Effector memory CD4-positive, alpha-beta T cell (primary cell): ENCODE results near the gene SIN3B.

Source experiments
- DNase-seq, 3 donors: peaks; one replicate each; pipeline ENCODE4 v3.0.0-alpha.2; 2020
- H3K27ac ChIP-seq: 2 replicates; pipeline ENCODE4 v1.7.0; 2013; ENCODE audit warnings: mild to moderate bottlenecking, low read length, moderate library complexity; ENCODE audit not compliant: insufficient read depth, poor library complexity, severe bottlenecking
- H3K27me3 ChIP-seq: replicated peaks from 2 replicates; pipeline ENCODE4 v1.7.0; 2013; ENCODE audit warnings: mild to moderate bottlenecking, low read length; ENCODE audit not compliant: insufficient read depth, control insufficient read depth, poor library complexity, severe bottlenecking
- H3K36me3 ChIP-seq: 2 replicates; pipeline ENCODE4 v1.7.0; 2013; ENCODE audit warnings: mild to moderate bottlenecking, low read length, moderate library complexity; ENCODE audit not compliant: control insufficient read depth, insufficient read depth
- H3K4me1 ChIP-seq: 2 replicates; pipeline ENCODE4 v1.7.0; 2013; ENCODE audit warnings: low read length, mild to moderate bottlenecking; ENCODE audit not compliant: control insufficient read depth, insufficient read depth, poor library complexity, severe bottlenecking
- H3K4me3 ChIP-seq: 2 replicates; pipeline ENCODE4 v1.7.0; 2013; ENCODE audit warnings: low read length, low read depth, mild to moderate bottlenecking; ENCODE audit not compliant: insufficient read depth, poor library complexity, severe bottlenecking
- H3K9me3 ChIP-seq: 2 replicates; pipeline ENCODE4 v1.7.0; 2013; ENCODE audit warnings: mild to moderate bottlenecking, low read length, moderate library complexity; ENCODE audit not compliant: control insufficient read depth

Gene SIN3B

DNA sequence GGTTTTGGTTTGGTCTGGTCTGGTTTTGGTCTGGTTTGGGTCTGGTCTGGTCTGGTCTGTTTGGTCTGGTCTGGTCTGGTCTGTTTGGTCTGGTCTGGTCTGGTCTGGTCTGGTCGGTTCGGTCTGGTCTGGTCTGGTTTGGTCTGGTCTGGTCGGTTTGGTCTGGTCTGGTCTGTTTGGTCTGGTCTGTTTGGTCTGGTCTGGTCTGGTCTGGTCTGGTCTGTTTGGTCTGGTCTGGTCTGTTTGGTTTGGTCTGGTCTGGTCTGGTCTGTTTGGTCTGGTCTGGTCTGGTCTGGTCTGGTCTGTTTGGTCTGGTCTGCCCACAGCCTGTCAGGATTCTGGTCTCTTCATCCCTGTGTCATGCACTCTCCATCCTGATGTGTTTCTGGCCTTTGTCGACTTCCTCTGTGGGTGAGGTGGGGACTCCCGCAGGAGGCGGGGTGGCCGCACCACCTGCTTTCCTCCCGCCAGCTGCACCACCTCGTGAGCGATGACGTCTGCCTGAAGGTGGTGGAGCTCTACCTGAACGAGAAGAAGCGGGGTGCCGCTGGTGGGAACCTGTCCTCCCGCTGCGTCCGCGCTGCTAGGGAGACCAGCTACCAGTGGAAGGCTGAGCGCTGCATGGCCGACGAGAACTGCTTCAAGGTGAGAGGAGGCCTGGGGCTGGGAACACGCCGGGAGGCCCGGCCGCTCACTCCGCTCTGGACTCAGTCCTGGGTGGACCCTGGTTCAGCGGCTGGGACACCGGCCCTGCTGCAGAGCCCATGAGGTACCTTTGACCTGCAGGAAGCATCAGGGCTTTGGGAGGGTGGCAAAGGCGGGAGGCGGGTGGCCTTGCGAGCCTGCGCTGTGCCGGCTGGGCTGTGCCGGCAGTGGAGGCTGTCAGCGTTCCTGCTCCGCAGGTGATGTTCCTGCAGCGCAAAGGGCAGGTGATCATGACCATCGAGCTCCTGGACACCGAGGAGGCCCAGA is 46.7 kb downstream of the SIN3B start:
- Histone ChIP-seq H3K36me3 (peaks cover 59% of the 10 kb centered on the region), H3K27ac (no peak overlapping the region), H3K9me3 (peaks cover 3% of the 10 kb centered on the region), H3K4me3 (no peak overlapping the region), H3K4me1 (peaks cover 5% of the 10 kb centered on the region), H3K27me3 (no peaks in the 10 kb centered on the region)
- no peak for DNase-seq

DNA sequence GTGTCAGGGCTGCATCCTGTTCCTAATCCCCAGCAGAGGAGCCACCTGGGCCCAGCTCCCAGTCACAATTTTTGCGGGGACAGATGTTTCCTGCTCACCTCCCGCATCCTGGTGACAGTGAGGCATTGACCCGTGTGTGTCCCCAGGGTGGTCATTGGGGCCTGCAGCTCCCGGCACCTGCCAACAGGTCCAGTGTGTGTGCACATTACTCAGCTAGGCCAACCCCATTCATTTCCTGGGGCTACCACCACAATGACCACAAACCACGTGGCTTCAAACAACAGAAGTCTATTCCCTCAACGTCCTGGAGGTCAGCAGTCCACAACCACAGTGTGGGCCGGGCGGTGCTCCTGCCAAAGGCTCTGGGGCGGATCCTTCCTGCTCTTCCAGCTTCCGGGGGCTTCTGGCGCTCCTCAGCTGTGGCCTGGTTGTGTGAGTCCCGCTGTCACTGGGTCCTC is 47.7 kb downstream of the SIN3B start:
- Histone ChIP-seq H3K4me3 (no peak overlapping the region), H3K36me3 (peaks cover 48% of the 10 kb centered on the region), H3K4me1 (peaks cover 5% of the 10 kb centered on the region), H3K27me3 (no peaks in the 10 kb centered on the region), H3K27ac (no peak overlapping the region), H3K9me3 (peaks cover 13% of the 10 kb centered on the region)
- no peak for DNase-seq

DNA sequence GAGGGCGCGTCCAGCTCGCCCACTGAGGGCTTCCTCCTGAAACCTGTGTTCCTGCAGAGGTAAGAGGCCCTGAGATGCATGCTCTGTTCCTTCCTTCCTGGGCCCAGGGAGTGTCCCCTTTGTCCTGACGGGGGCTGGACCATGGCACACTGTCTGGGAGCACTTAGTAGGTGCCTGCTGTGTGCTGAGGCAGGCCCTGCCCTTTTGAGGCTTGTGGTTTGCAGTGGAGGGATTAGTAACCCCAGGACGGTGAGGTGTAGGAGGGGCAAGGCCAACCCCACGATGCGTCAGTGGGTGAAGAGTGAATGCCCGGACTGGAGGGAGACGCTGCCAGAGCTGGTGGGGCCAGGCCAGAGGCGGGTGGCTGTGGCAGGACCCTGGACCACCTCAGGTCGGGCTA is 48.4 kb downstream of the SIN3B start:
- DNase-seq, result no peak
- Histone ChIP-seq H3K27me3 (no peaks in the 10 kb centered on the region), H3K36me3 (peaks cover 46% of the 10 kb centered on the region), H3K4me3 (no peak overlapping the region), H3K9me3 (peaks cover 20% of the 10 kb centered on the region), H3K27ac (no peak overlapping the region), H3K4me1 (peaks cover 5% of the 10 kb centered on the region)

GRCh38 chr19:16878181-16878965 is 49.2 kb downstream of the SIN3B start:
- no peak for DNase-seq
- Histone ChIP-seq H3K4me3 (no peak overlapping the region), H3K4me1 (peaks cover 5% of the 10 kb centered on the region), H3K27ac (no peak overlapping the region), H3K27me3 (no peaks in the 10 kb centered on the region), H3K9me3 (peaks cover 22% of the 10 kb centered on the region), H3K36me3 (peaks cover 39% of the 10 kb centered on the region)

DNA sequence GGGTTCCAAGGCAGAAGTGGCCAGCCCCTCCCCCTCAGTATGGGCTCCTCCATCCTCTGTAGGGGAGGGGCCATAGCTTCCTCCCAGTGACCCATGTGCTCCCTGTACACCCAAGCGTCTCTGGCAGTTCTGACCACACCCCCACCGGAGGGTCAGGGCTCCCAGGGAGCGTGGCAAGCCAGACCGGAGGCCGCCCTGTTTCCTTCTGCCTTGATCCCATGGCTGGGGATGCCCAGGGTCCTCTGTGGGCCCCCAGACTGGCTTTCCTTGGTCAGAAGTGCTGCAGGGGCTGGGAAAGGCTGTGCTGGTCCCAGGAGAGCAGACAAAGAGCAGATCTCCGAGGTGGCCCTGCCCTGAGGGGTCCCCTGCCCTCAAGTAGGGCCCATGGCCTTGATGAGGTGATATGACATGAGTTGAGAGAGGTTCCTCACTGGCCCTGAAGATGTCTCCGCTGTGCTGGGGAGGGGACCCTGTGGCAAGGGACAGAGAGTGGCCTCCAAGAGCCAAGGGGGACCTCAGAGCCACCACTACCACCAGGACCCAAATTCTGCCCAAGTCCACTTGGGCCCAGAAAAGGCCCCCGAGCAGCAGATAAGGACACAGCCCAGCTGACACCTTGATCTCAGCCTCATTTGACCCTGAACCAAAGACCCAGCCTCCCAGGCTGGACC is 51.8 kb downstream of the SIN3B start:
- H3K36me3 ChIP-seq, result peaks cover 36% of the 10 kb centered on the region
- H3K9me3 ChIP-seq, result peaks cover 22% of the 10 kb centered on the region

DNA sequence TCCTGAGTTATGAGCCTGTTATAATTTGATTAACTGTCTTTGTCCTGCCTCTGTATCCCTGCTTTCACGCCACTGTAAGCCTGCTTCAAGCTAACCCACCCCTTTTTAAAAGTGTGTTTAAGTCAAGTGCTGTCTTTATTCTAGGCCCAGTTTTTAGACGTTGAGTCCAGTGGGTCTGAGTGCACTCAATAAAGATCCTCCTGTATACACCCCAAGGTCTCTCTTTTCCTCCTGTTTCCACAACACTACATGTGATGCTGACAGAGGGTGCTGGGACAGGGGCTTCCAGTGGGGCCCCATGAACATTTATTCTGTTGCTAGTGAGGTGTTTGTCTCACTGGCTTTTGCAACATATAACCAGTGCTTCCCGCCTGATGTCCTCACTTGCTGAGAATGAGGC is 52.9 kb downstream of the SIN3B start:
- no peaks in the 10 kb centered on the region for H3K27me3 ChIP-seq
- peaks cover 28% of the 10 kb centered on the region for H3K36me3 ChIP-seq
- H3K4me3 ChIP-seq, result no peak overlapping the region
- H3K27ac ChIP-seq, result no peak overlapping the region
- no peak for DNase-seq
- no peaks in the 10 kb centered on the region for H3K4me1 ChIP-seq
- H3K9me3 ChIP-seq, result peaks cover 22% of the 10 kb centered on the region

More for the DNA sequence above, 51.8 kb downstream of the SIN3B start:
- Histone ChIP-seq H3K4me3 (no peak overlapping the region), H3K4me1 (no peaks in the 10 kb centered on the region), H3K27me3 (no peaks in the 10 kb centered on the region), H3K27ac (no peak overlapping the region)
- no peak for DNase-seq

- Histone ChIP-seq H3K4me3 (no peak overlapping the region), H3K27ac (no peak overlapping the region), H3K36me3 (peaks cover 14% of the 10 kb centered on the region), H3K27me3 (no peaks in the 10 kb centered on the region), H3K9me3 (peaks cover 22% of the 10 kb centered on the region), H3K4me1 (peaks cover under 1% of the 10 kb centered on the region)
- DNase-seq, result no peak
Observed at GRCh38 chr19:16883522-16883921, 54.3 kb downstream of the SIN3B start.

GRCh38 chr19:16885166-16885565 is 56.0 kb downstream of the SIN3B start:
- Histone ChIP-seq H3K4me1 (peaks cover 3% of the 10 kb centered on the region), H3K27me3 (no peaks in the 10 kb centered on the region), H3K4me3 (no peak overlapping the region), H3K36me3 (no peaks in the 10 kb centered on the region), H3K27ac (no peak overlapping the region), H3K9me3 (peaks cover 22% of the 10 kb centered on the region)
- DNase-seq, result no peak

- H3K27me3 ChIP-seq, result no peaks in the 10 kb centered on the region
- no peak overlapping the region for H3K4me3 ChIP-seq
- H3K4me1 ChIP-seq, result peaks cover 3% of the 10 kb centered on the region
- H3K9me3 ChIP-seq, result peaks cover 14% of the 10 kb centered on the region
- H3K27ac ChIP-seq, result no peak overlapping the region
- DNase-seq, result no peak
- no peaks in the 10 kb centered on the region for H3K36me3 ChIP-seq
Observed at GRCh38 chr19:16886305-16886880, 57.2 kb downstream of the SIN3B start.
